WERI-Rb-1 (cell line): ENCODE results near the gene CFAP54.

Experiments
- DNase-seq: peaks from one replicate; pipeline ENCODE4 v3.0.0-alpha.2; 2020
- H3K27ac ChIP-seq: fragments of 250-450 bp; sonication (Bioruptor Pico); 2 replicates; pipeline ENCODE4 v1.5.1; 2020; ENCODE audit warnings: mild to moderate bottlenecking, moderate library complexity
- H3K27me3 ChIP-seq: fragments of 250-450 bp; sonication (Bioruptor Pico); 2 replicates; pipeline ENCODE4 v1.5.1; 2021; ENCODE audit warnings: mild to moderate bottlenecking, low read depth, moderate library complexity; ENCODE audit not compliant: insufficient read depth, severe bottlenecking
- H3K36me3 ChIP-seq: fragments of 250-450 bp; sonication (Bioruptor Pico); 2 replicates; pipeline ENCODE4 v1.5.1; 2020; ENCODE audit warnings: mild to moderate bottlenecking, moderate library complexity
- H3K4me3 ChIP-seq: 2 replicates; pipeline ENCODE4 v1.5.1; 2011; ENCODE audit warnings: low read depth, mild to moderate bottlenecking, control low read depth, low read length
- H3K9me3 ChIP-seq: fragments of 250-450 bp; sonication (Bioruptor Pico); 2 replicates; pipeline ENCODE4 v1.5.1; 2021; ENCODE audit warnings: mild to moderate bottlenecking, moderate library complexity; ENCODE audit not compliant: severe bottlenecking
- TF ChIP-seq, protein P1 (sequence below): IDR thresholded peaks from 2 replicates; pipeline ENCODE4 v1.5.1; 2011; ENCODE audit warnings: low read depth, mild to moderate bottlenecking, control low read depth, inconsistent platforms, low read length

The CFAP54 gene

DNA sequence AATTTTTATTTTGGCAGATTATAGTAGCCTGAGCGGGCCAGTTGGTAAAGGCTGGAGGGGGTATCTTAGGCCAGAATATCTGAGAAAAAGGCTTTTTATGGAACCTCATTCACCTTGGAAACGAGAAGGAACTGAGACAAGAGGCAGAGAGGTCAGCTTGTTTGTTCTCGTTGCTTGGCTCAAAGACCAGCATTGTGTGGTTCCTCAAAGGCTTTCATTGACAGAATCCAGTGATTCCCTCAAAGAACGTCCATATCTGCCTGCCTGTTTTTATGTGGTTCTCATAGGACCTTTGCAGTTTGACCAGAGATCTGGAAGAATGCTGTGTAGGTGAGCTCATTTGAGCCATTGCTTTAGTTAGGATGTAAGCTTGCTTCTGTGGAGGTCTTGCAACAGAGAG, 117.3 kb downstream of the CFAP54 start:
- H3K4me3 ChIP-seq: no peak overlapping the region
- DNase-seq: no peak
- TF ChIP-seq, protein P1, sequence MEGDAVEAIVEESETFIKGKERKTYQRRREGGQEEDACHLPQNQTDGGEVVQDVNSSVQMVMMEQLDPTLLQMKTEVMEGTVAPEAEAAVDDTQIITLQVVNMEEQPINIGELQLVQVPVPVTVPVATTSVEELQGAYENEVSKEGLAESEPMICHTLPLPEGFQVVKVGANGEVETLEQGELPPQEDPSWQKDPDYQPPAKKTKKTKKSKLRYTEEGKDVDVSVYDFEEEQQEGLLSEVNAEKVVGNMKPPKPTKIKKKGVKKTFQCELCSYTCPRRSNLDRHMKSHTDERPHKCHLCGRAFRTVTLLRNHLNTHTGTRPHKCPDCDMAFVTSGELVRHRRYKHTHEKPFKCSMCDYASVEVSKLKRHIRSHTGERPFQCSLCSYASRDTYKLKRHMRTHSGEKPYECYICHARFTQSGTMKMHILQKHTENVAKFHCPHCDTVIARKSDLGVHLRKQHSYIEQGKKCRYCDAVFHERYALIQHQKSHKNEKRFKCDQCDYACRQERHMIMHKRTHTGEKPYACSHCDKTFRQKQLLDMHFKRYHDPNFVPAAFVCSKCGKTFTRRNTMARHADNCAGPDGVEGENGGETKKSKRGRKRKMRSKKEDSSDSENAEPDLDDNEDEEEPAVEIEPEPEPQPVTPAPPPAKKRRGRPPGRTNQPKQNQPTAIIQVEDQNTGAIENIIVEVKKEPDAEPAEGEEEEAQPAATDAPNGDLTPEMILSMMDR: no peak
- peaks cover 18% of the 10 kb centered on the region for H3K27me3 ChIP-seq
- no peak overlapping the region for H3K27ac ChIP-seq
- peaks cover 6% of the 10 kb centered on the region for H3K9me3 ChIP-seq
- H3K36me3 ChIP-seq: no peaks in the 10 kb centered on the region

DNA sequence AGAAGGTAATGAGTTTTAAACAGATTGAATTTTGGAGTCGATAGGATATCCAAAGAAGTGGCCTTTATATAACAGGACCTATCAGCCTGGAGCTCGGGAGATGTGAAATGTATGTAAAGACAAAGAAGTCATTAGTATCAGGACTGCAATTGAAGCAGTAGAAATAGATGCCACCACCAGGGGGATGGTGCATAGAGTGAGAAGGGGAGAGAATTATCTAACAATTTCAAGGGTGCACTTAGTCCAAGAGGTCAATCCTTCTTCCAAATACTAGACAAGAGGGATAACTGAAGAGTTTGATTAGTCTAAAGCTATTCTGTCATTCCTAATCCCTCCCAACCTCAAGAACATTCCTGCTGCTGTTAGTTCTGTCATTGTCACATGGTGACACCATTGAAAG, 127.8 kb downstream of the CFAP54 start:
- H3K9me3 ChIP-seq: no peaks in the 10 kb centered on the region
- TF ChIP-seq, protein P1: 0 out of 2 replicates have a peak, but pooled peaks have one; percentile 11
- H3K36me3 ChIP-seq: no peaks in the 10 kb centered on the region
- DNase-seq: peak; percentile 11
- H3K4me3 ChIP-seq: no peak overlapping the region
- no peak overlapping the region for H3K27ac ChIP-seq
- H3K27me3 ChIP-seq: peaks cover 4% of the 10 kb centered on the region

DNA sequence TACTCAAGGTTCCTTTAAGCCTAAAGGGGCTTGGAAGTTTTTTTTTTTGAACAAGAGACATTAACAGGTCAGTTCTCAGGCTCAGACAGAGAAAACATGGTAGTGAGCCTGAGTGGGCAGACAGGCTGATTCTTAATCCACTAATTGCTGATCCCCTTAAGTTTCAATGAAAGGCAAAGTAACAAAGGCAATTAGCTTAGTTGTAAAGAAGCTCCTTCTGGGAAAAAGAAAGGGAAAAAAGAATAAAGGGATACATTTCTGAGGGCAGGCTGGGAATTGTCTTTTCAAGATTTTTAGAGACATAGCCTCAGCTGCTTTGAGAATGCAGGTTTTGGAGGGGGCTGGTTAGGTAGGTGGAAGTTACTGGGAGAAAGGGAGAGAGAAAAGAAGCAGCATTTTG, 133.8 kb downstream of the CFAP54 start:
- TF ChIP-seq, protein P1: no peak
- no peak overlapping the region for H3K27ac ChIP-seq
- H3K4me3 ChIP-seq: no peak overlapping the region
- no peaks in the 10 kb centered on the region for H3K9me3 ChIP-seq
- peaks cover 4% of the 10 kb centered on the region for H3K27me3 ChIP-seq
- peak; percentile 10 for DNase-seq
- no peaks in the 10 kb centered on the region for H3K36me3 ChIP-seq

DNA sequence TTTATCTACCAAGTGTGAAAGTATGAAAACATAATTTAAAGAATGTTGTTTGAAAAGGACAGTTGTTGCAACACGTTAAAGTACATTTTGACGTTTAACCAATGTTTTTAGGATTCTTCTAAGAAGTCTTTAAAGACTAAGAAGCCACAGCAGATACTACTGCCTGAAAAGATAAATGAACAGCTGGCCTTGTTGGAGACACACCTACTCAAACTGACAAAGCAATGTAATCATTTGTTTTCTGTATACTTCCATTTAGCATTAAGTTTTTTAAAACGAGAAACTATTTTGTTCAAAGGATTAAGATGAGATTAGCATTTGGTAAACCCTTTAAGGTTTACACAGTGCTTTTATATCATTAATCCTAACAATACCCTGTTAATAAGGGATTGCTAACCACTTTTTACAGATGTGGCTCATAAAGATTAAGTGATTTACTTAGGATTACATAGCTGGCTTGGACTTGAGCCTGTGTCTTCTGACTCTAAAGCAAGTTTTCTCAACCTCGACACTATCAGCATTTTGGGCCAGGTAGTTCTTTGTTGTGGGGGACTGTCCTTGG, 134.4 kb downstream of the CFAP54 start:
- no peak overlapping the region for H3K4me3 ChIP-seq
- DNase-seq: no peak
- H3K27me3 ChIP-seq: peaks cover 4% of the 10 kb centered on the region
- no peaks in the 10 kb centered on the region for H3K9me3 ChIP-seq
- H3K36me3 ChIP-seq: no peaks in the 10 kb centered on the region
- TF ChIP-seq, protein P1: no peak
- H3K27ac ChIP-seq: no peak overlapping the region

DNA sequence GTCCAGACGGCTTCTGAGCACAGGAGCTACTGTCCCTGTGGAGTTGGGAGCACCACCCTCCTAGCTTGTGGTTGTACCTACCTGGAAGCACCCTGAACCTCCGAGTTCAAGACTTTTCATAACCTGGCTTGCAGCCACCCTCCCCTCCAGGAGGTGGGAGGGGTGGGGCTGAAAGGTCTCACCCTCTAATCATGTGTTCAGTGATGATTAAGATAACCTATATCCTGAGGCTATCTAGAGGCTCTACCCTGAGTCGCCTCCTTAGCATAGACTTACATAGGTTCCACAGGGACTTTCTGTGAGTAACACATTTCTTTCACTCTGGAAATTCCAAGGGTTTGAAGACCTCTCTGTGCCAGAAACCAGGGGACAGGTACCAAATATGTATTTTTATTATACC, 146.5 kb downstream of the CFAP54 start:
- Histone ChIP-seq H3K36me3 (no peaks in the 10 kb centered on the region), H3K27me3 (peaks cover 8% of the 10 kb centered on the region), H3K9me3 (peaks cover 2% of the 10 kb centered on the region), H3K27ac (no peak overlapping the region), H3K4me3 (no peak overlapping the region)
- DNase-seq: no peak
- TF ChIP-seq, protein P1: no peak

DNA sequence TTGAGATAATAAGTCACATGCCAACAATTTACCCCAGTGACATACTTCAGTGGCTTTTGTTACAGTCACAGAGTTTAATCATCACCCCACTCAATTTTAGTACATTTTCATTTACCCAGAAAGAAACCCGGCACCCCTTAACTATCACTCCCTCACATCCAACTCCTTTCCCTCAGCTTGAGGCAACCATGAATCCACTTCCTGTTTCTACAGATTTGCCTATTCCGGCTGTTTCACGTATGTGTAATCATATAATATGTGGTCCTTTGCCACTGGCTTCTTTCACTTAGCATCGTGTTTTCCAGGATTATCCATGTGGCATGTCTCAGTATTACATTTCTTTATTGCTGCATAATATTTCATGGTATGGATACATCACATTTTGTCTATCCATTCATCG, 147.5 kb downstream of the CFAP54 start:
- H3K27ac ChIP-seq: no peak overlapping the region
- H3K27me3 ChIP-seq: peaks cover 8% of the 10 kb centered on the region
- no peaks in the 10 kb centered on the region for H3K36me3 ChIP-seq
- H3K4me3 ChIP-seq: no peak overlapping the region
- no peak for DNase-seq
- peaks cover 2% of the 10 kb centered on the region for H3K9me3 ChIP-seq
- TF ChIP-seq, protein P1: no peak
